ENCODE results near the gene HCAR2.
"Not testable (repeated sequence)": the region's sequence is repeated elsewhere in the genome, so short reads cannot be mapped to it uniquely, and the experiment has no call there.

Gene HCAR2

GRCh38 chr12:122702890-122703611 is at the start of gene HCAR2:
TSS of gene HCAR2 (minus strand) at chr12:122703357. CDS start at chr12:122703283, 74 bp downstream.
- peak; percentile 40 for DNase-seq

GRCh38 chr12:122752464-122753318 is 49.5 kb upstream of the HCAR2 start, which contains the start of gene DENR:
TSS of gene DENR (plus strand) at chr12:122752824. CDS start at chr12:122753702, 878 bp downstream.
- peak; percentile 92 to 94 for DNase-seq

- DNase-seq, result not testable (repeated sequence)
These were observed 47.8 kb upstream of the HCAR2 start for GRCh38 chr12:122750781-122751515.

- DNase-seq, result no peak
These were observed 46.6 kb upstream of the HCAR2 start for GRCh38 chr12:122749569-122750332.

- peak; percentile 2 to 35 for DNase-seq
These were observed 44.3 kb upstream of the HCAR2 start for GRCh38 chr12:122747224-122748135.

GRCh38 chr12:122743895-122744525 is 40.9 kb upstream of the HCAR2 start:
- DNase-seq, result no peak

- no peak for DNase-seq
These were observed 37.2 kb upstream of the HCAR2 start for GRCh38 chr12:122740351-122740750.

- DNase-seq, result no peak
These were observed 35.4 kb upstream of the HCAR2 start for GRCh38 chr12:122738571-122738970.

- no peak for DNase-seq
These were observed 29.5 kb upstream of the HCAR2 start for GRCh38 chr12:122732611-122733010.

- no peak for DNase-seq
These were observed 29.0 kb upstream of the HCAR2 start for GRCh38 chr12:122732170-122732569.

GRCh38 chr12:122730215-122731014 is 27.3 kb upstream of the HCAR2 start, which contains the start of gene HCAR1:
TSS of gene HCAR1 (minus strand) at chr12:122730844. CDS start at chr12:122730339, 505 bp downstream.
- DNase-seq, result no peak

GRCh38 chr12:122729583-122730214 is 26.5 kb upstream of the HCAR2 start:
- DNase-seq, result no peak

- peak; percentile 9 to 49 for DNase-seq
These were observed 23.0 kb upstream of the HCAR2 start for GRCh38 chr12:122726080-122726558.

GRCh38 chr12:122725452-122726079 is 22.4 kb upstream of the HCAR2 start:
- no peak for DNase-seq

- no peak for DNase-seq
These were observed 21.6 kb upstream of the HCAR2 start for GRCh38 chr12:122724641-122725243.

GRCh38 chr12:122722387-122722786 is 19.2 kb upstream of the HCAR2 start:
- no peak for DNase-seq

GRCh38 chr12:122721057-122721545 is 17.9 kb upstream of the HCAR2 start:
- DNase-seq, result no peak

- DNase-seq, result not testable (repeated sequence)
These were observed 13.5 kb upstream of the HCAR2 start, which contains the start of gene HCAR3 for GRCh38 chr12:122716658-122717057. TSS of gene HCAR3 (minus strand) at chr12:122716811. CDS start at chr12:122716737, 74 bp downstream.
